ENCODE results near the gene TTC28.
"Not testable (repeated sequence)": the region's sequence is repeated elsewhere in the genome, so short reads cannot be mapped to it uniquely, and the experiment has no call there.

TTC28 gene

GRCh38 chr22:28229566-28230485 is 449.8 kb downstream of the TTC28 start:
- no peak for ATAC-seq
- no peak for DNase-seq

GRCh38 chr22:28223826-28224225 is 455.8 kb downstream of the TTC28 start:
- no peak for DNase-seq
- ATAC-seq, result no peak

GRCh38 chr22:28222976-28223745 is 456.5 kb downstream of the TTC28 start:
- ATAC-seq (no peak), DNase-seq (no peak)

GRCh38 chr22:28222571-28222970 is 457.1 kb downstream of the TTC28 start:
- DNase-seq (no peak), ATAC-seq (no peak)

- DNase-seq (no peak), ATAC-seq (no peak)
Observed at GRCh38 chr22:28222052-28222451, 457.6 kb downstream of the TTC28 start.

GRCh38 chr22:28220626-28221363 is 458.8 kb downstream of the TTC28 start:
- ATAC-seq (no peak), DNase-seq (no peak)

GRCh38 chr22:28217277-28217676 is 462.4 kb downstream of the TTC28 start:
- ATAC-seq (no peak), DNase-seq (no peak)

- not testable (repeated sequence) for ATAC-seq, DNase-seq
Observed at GRCh38 chr22:28214750-28215149, 464.9 kb downstream of the TTC28 start.

- ATAC-seq, DNase-seq: not testable (repeated sequence)
Observed at GRCh38 chr22:28209457-28209856, 470.2 kb downstream of the TTC28 start.

- ATAC-seq (no peak), DNase-seq (no peak)
Observed at GRCh38 chr22:28208787-28209186, 470.9 kb downstream of the TTC28 start.

- ATAC-seq (no peak), DNase-seq (no peak)
Observed at GRCh38 chr22:28208036-28208435, 471.6 kb downstream of the TTC28 start.

- no peak for ATAC-seq
- no peak for DNase-seq
Observed at GRCh38 chr22:28207281-28208030, 472.2 kb downstream of the TTC28 start.

GRCh38 chr22:28205926-28206325 is 473.7 kb downstream of the TTC28 start:
- ATAC-seq (no peak), DNase-seq (no peak)

GRCh38 chr22:28204382-28204781 is 475.3 kb downstream of the TTC28 start:
- ATAC-seq (no peak), DNase-seq (no peak)

- DNase-seq (no peak), ATAC-seq (no peak)
Observed at GRCh38 chr22:28203286-28203685, 476.4 kb downstream of the TTC28 start.

- DNase-seq, result no peak
- no peak for ATAC-seq
Observed at GRCh38 chr22:28198692-28199091, 480.9 kb downstream of the TTC28 start.

- not testable (repeated sequence) for DNase-seq, ATAC-seq
Observed at GRCh38 chr22:28191571-28191970, 488.1 kb downstream of the TTC28 start.

GRCh38 chr22:28188178-28188879 is 491.3 kb downstream of the TTC28 start:
- DNase-seq, result no peak
- ATAC-seq, result no peak

GRCh38 chr22:28187612-28188011 is 492.0 kb downstream of the TTC28 start:
- DNase-seq, result no peak
- no peak for ATAC-seq

- DNase-seq (no peak), ATAC-seq (no peak)
Observed at GRCh38 chr22:28186641-28187040, 493.0 kb downstream of the TTC28 start.

- ATAC-seq, result no peak
- no peak for DNase-seq
Observed at GRCh38 chr22:28185130-28185529, 494.5 kb downstream of the TTC28 start.

Data from stimulated activated naive CD8-positive, alpha-beta T cell treated with anti-CD3 and anti-CD28 coated beads, Interleukin-15, Interleukin-2, amounts not matched to agents 100 U/mL and 50 U/mL, for 24 hours (primary cell).